Measurements from ENCODE around the gene KIAA1586. TPM values are rescaled to one million over a fixed set of nuclear protein-coding genes. Genes with fewer than 3 reads are reported as not detected.

Gene KIAA1586
- total RNA-seq, 1 experiment from 2014 or later = 21.2 TPM

GRCh38 chr6:57024321-57024720 is 22.2 kb upstream of the KIAA1586 start:
- no peak for TF ChIP-seq REST (IDR thresholded peaks at IDR 0.05; ENCODE audit: insufficient read depth in 1 of 2, low read depth in 2 of 2, low read length in 1 of 2)
- no peak for TF ChIP-seq POLR2AphosphoS5 (IDR thresholded peaks at IDR 0.05; ENCODE audit: low read depth, low read length)
- no peak for TF ChIP-seq TCF7L2 (IDR thresholded peaks at IDR 0.05; ENCODE audit: low read depth, low read length)
- no peak for TF ChIP-seq CTCF (IDR thresholded peaks at IDR 0.05)
- TF ChIP-seq SIN3A (IDR thresholded peaks at IDR 0.05; ENCODE audit: borderline replicate concordance, insufficient read depth, low read depth, low read length) = no peak
- Histone ChIP-seq H3K4me3 (ENCODE audit: low read depth in 2 of 2, low read length in 2 of 2) (no peak overlapping the region), H3K36me3 (ENCODE audit: control insufficient read depth, insufficient read depth, low read length) (no peaks in the 10 kb centered on the region), H3K27me3 (ENCODE audit: control insufficient read depth, insufficient read depth, low read length) (no peaks in the 10 kb centered on the region), H3K9me3 (ENCODE audit: control insufficient read depth, insufficient read depth, low read depth, low read length) (peaks cover 25% of the 10 kb centered on the region), H3K4me1 (ENCODE audit: control insufficient read depth, insufficient read depth, low read length) (no peaks in the 10 kb centered on the region), H3K27ac (ENCODE audit: low read length) (no peak overlapping the region)
- CTCF ChIA-PET = interaction anchor here (0.7 kb wide), 1 partner anchor 62 kb away, joined by 4 read pairs; no protein-coding TSS in a partner anchor
- POLR2A ChIA-PET = interaction anchor here (0.6 kb wide), 1 partner anchor 333 kb away, joined by 3 read pairs; no protein-coding TSS in a partner anchor
- no TSS peak for BruUV-seq (replicated peaks)
- in situ Hi-C loops (cut with HindIII; ENCODE audit: low pct_unique_long_range_greater_than_20kb, low sequenced_read_pairs) = no loop called here
- DNase-seq (ENCODE audit: low read depth, low spot score) = no peak
- ATAC-seq = no peak
- intact Hi-C loops (cut with micrococcal nuclease; ENCODE audit: unreplicated experiment) = no loop called here

- TF ChIP-seq CTCF (IDR thresholded peaks at IDR 0.05) (no peak), TCF7L2 (IDR thresholded peaks at IDR 0.05; ENCODE audit: low read depth, low read length) (no peak), REST (IDR thresholded peaks at IDR 0.05; ENCODE audit: insufficient read depth in 1 of 2, low read depth in 2 of 2, low read length in 1 of 2) (no peak), SIN3A (IDR thresholded peaks at IDR 0.05; ENCODE audit: borderline replicate concordance, insufficient read depth, low read depth, low read length) (no peak), POLR2AphosphoS5 (IDR thresholded peaks at IDR 0.05; ENCODE audit: low read depth, low read length) (no peak)
- no peak overlapping the region for H3K27ac ChIP-seq (ENCODE audit: low read length)
- no peaks in the 10 kb centered on the region for H3K4me1 ChIP-seq (ENCODE audit: control insufficient read depth, insufficient read depth, low read length)
- intact Hi-C loops (cut with micrococcal nuclease; ENCODE audit: unreplicated experiment) (no loop called here), in situ Hi-C loops (cut with HindIII; ENCODE audit: low pct_unique_long_range_greater_than_20kb, low sequenced_read_pairs) (no loop called here)
- no peak for ATAC-seq
- ChIA-PET CTCF (no interaction called here), POLR2A (interaction anchor here (0.6 kb wide), 1 partner anchor 334 kb away, joined by 3 read pairs; no protein-coding TSS in a partner anchor)
- H3K9me3 ChIP-seq (ENCODE audit: control insufficient read depth, insufficient read depth, low read depth, low read length) = peaks cover 25% of the 10 kb centered on the region
- H3K4me3 ChIP-seq (ENCODE audit: low read depth in 2 of 2, low read length in 2 of 2) = no peak overlapping the region
- no peaks in the 10 kb centered on the region for H3K27me3 ChIP-seq (ENCODE audit: control insufficient read depth, insufficient read depth, low read length)
- H3K36me3 ChIP-seq (ENCODE audit: control insufficient read depth, insufficient read depth, low read length) = no peaks in the 10 kb centered on the region
- no peak for DNase-seq (ENCODE audit: low read depth, low spot score)
- BruUV-seq (replicated peaks) = no TSS peak
Observed at GRCh38 chr6:57024775-57025174, 21.7 kb upstream of the KIAA1586 start.

Measured in Panc1 (cell line).